Lung (tissue), 16 donors: ENCODE results near the gene OPA1. TPM values are rescaled to one million over a fixed set of nuclear protein-coding genes. Genes with fewer than 3 reads are reported as not detected.

Experiments
- ATAC-seq: fragments of 200-7000 bp; cut with Tn5 transposase; one replicate; pipeline ENCODE4 v1.9.1; 2020; ENCODE audit warnings: moderate number of reproducible peaks; ENCODE audit not compliant: insufficient read depth, low FRiP score
- DNase-seq, 3 donors: peaks; one replicate each; pipeline ENCODE4 v3.0.0-alpha.2; 2013 to 2017
- H3K27ac ChIP-seq, 2 donors: one replicate each; pipeline ENCODE4 v1.5.1; 2013; ENCODE audit warnings: mild to moderate bottlenecking in 2 of 2, moderate library complexity in 2 of 2, control low read depth in 1 of 2, inconsistent platforms in 1 of 2, low read depth in 1 of 2, low read length in 1 of 2
- H3K27me3 ChIP-seq, 3 donors: one replicate each; pipeline ENCODE4 v1.5.1; 2013; ENCODE audit warnings: low read length in 2 of 3; ENCODE audit not compliant: control insufficient read depth in 3 of 3, insufficient read depth in 3 of 3
- H3K36me3 ChIP-seq, 4 donors: one replicate each; pipeline ENCODE4 v1.5.1; 2013; ENCODE audit warnings: low read length in 4 of 4, mild to moderate bottlenecking in 1 of 4, moderate library complexity in 1 of 4; ENCODE audit not compliant: control insufficient read depth in 4 of 4, insufficient read depth in 4 of 4
- H3K4me1 ChIP-seq, 5 donors: one replicate each; pipeline ENCODE4 v1.5.1; 2013; ENCODE audit warnings: low read length in 5 of 5, mild to moderate bottlenecking in 2 of 5, moderate library complexity in 1 of 5; ENCODE audit not compliant: control insufficient read depth in 5 of 5, insufficient read depth in 5 of 5
- H3K4me3 ChIP-seq: one replicate; pipeline ENCODE4 v1.5.1; 2013; ENCODE audit warnings: mild to moderate bottlenecking, control low read depth, moderate library complexity
- H3K9ac ChIP-seq, 2 donors: one replicate each; pipeline ENCODE4 v1.5.1; 2013; ENCODE audit warnings: low read length in 2 of 2, control low read depth in 1 of 2; ENCODE audit not compliant: insufficient read depth in 1 of 2
- H3K9me3 ChIP-seq, 4 donors: one replicate each; pipeline ENCODE4 v1.5.1; 2013; ENCODE audit warnings: low read length in 3 of 4, mild to moderate bottlenecking in 1 of 4, moderate library complexity in 1 of 4; ENCODE audit not compliant: control insufficient read depth in 4 of 4, insufficient read depth in 3 of 4
- CTCF ChIP-seq: IDR thresholded peaks from 2 replicates; pipeline ENCODE4 v1.5.1; 2012; ENCODE audit warnings: mild to moderate bottlenecking; ENCODE audit errors: control extremely low read depth, extremely low read depth
- WGBS, 2 donors: extraction: QIAGEN DNeasy Blood & Tissue Kit; methylation state at CpG; one replicate each; pipeline ENCODE4 v1.1.7; 2013; 5-methylcytosine and 5-hydroxymethylcytosine counted together
- long read RNA-seq, 5 donors: transcript quantifications; one replicate each; lab custom pipeline, GENCODE V29; 2026
- polyA plus RNA-seq, 2 donors: library from polyadenylated mRNA; stranded (reverse); fragments of 200-250 nt; gene quantifications; one replicate each; pipeline ENCODE4 v1.2.1, GENCODE V29; 2013
- total RNA-seq, 2 donors: library from RNA; depleted of rRNA in 1 of 2; stranded (reverse); fragments of >200 nt in 1 of 2; gene quantifications; one replicate each; pipeline ENCODE4 v1.2.1, GENCODE V29; 2014 to 2021
- donor health status: control.
- donor health status: control.
- donor health status: Bipolar disorder and iron deficiency.
- donor health status: healthy.
- donor health status: DM: yes; HTN: yes; CAD: no.

Gene OPA1, protein sequence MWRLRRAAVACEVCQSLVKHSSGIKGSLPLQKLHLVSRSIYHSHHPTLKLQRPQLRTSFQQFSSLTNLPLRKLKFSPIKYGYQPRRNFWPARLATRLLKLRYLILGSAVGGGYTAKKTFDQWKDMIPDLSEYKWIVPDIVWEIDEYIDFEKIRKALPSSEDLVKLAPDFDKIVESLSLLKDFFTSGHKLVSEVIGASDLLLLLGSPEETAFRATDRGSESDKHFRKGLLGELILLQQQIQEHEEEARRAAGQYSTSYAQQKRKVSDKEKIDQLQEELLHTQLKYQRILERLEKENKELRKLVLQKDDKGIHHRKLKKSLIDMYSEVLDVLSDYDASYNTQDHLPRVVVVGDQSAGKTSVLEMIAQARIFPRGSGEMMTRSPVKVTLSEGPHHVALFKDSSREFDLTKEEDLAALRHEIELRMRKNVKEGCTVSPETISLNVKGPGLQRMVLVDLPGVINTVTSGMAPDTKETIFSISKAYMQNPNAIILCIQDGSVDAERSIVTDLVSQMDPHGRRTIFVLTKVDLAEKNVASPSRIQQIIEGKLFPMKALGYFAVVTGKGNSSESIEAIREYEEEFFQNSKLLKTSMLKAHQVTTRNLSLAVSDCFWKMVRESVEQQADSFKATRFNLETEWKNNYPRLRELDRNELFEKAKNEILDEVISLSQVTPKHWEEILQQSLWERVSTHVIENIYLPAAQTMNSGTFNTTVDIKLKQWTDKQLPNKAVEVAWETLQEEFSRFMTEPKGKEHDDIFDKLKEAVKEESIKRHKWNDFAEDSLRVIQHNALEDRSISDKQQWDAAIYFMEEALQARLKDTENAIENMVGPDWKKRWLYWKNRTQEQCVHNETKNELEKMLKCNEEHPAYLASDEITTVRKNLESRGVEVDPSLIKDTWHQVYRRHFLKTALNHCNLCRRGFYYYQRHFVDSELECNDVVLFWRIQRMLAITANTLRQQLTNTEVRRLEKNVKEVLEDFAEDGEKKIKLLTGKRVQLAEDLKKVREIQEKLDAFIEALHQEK
- total RNA-seq (10 to 100 TPM; 40.2 to 54.2 TPM), polyA plus RNA-seq (10 to 100 TPM in 1 of 2 donors, 1 to 10 TPM in 1; 8.8 to 17.8 TPM)
- long read RNA-seq, donor 1, full-length matches to known transcripts, result 2 of 2 reads
- long read RNA-seq, donor 1, partial matches to known transcripts, result 0 of 2 reads
- long read RNA-seq, donor 1, other reads (novel, unspliced or antisense), result 0 of 2 reads
- long read RNA-seq, donor 2, result 0 reads
- long read RNA-seq, donor 3, result 0 reads
- long read RNA-seq, donor 4, result 0 reads
- long read RNA-seq, donor 5, full-length matches to known transcripts, result 3 of 29 reads
- long read RNA-seq, donor 5, partial matches to known transcripts, result 26 of 29 reads
- long read RNA-seq, donor 5, other reads (novel, unspliced or antisense), result 0 of 29 reads

GRCh38 chr3:193592841-193593667, at the start of gene OPA1:
OPA1 (plus strand) TSS chr3:193593208; CDS start chr3:193593378, 170 bp downstream.
- Histone ChIP-seq H3K4me1 (peaks cover 1 to 13% (median 6%) of the 10 kb centered on the region in 5 donors), H3K9me3 (no peaks in the 10 kb centered on the region), H3K36me3 (peaks cover 0 to 3% (median 0%) of the 10 kb centered on the region in 4 donors), H3K27me3 (no peaks in the 10 kb centered on the region), H3K27ac (peak within 1 kb of the TSS; percentile 96 to 98), H3K4me3 (peak within 1 kb of the TSS; percentile 98), H3K9ac (peak within 1 kb of the TSS; percentile 88 to 89)
- ATAC-seq, result peak; percentile 95
- no peak for TF ChIP-seq CTCF
- 1% methylated on average over 55 of the region's 55 CpGs for WGBS, 2 donors
- peak; percentile 99 for DNase-seq

- Histone ChIP-seq H3K9me3 (no peaks in the 10 kb centered on the region), H3K9ac (no peak overlapping the region), H3K4me1 (no peaks in the 10 kb centered on the region), H3K27ac (no peak overlapping the region), H3K4me3 (no peak overlapping the region), H3K36me3 (peaks cover 0 to 1% (median 0%) of the 10 kb centered on the region in 4 donors), H3K27me3 (no peaks in the 10 kb centered on the region)
- DNase-seq, result no peak
- WGBS, 2 donors, result 71 to 72% methylated on average over 1 of the region's 1 CpG
- no peak for ATAC-seq
- no peak for TF ChIP-seq CTCF
Measured at GRCh38 chr3:193544289-193544688, 48.7 kb upstream of the OPA1 start.

DNA sequence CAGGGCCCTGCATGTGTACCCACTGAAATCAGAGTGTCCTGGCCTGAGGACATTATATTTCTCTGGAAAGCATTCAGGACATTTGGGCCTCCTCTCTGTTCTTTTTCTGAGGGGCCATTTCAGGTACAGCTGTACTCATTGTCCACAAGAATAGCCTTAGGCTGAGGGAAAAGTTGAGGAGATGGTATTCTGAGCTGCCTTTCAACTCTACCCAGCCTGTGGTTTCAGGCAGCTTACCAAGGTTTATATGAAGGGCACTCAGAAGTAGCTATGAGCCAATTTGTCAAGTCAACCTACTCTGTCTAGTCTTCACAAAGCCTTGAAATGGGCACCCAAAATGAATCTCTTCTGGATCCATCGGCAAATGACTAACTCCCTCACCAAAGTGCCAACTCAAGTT, 47.7 kb upstream of the OPA1 start:
- DNase-seq (no peak), ATAC-seq (no peak)
- H3K36me3 ChIP-seq, result peaks cover 0 to 1% (median 0%) of the 10 kb centered on the region in 4 donors
- no peak overlapping the region for H3K4me3 ChIP-seq
- no peak overlapping the region for H3K9ac ChIP-seq
- H3K9me3 ChIP-seq, result no peaks in the 10 kb centered on the region
- WGBS, 2 donors, result 74 to 88% methylated on average over 1 of the region's 1 CpG
- no peaks in the 10 kb centered on the region for H3K4me1 ChIP-seq
- H3K27me3 ChIP-seq, result no peaks in the 10 kb centered on the region
- H3K27ac ChIP-seq, result peak overlapping the region in 1 of 2 donors; percentile 56
- no peak for TF ChIP-seq CTCF
